HepG2 (cell line): Measurements from ENCODE around the gene MEX3A.
"Not testable (repeated sequence)": the region's sequence is repeated elsewhere in the genome, so short reads cannot be mapped to it uniquely, and the experiment has no call there.

Experiments used
- GATAD1 ChIP-seq: IDR thresholded peaks from 2 replicates; pipeline ENCODE4 v1.6.1; 2016; ENCODE audit warnings: missing genetic modification reagents, missing compliant biosample characterization
- ZNF280D ChIP-seq: sonication (generic); formaldehyde crosslinking; IDR thresholded peaks from 2 replicates; pipeline ENCODE4 v1.5.1; 2020; ENCODE audit warnings: mild to moderate bottlenecking, missing genetic modification reagents

- TF ChIP-seq ZNF280D (CRISPR knock-in tag); GATAD1: not testable (repeated sequence)
Measured at GRCh38 chr1:156121005-156121404, 38.7 kb upstream of the MEX3A start.
